ENCODE measurements around the gene CEP85L. TPM values are rescaled to one million over a fixed set of nuclear protein-coding genes. Genes with fewer than 3 reads are reported as not detected.

CEP85L gene
- total RNA-seq, 1 donor from 2014 or later = 3.0 TPM

- ATAC-seq = no peak
- no peak for DNase-seq (ENCODE audit: low spot score)
Measured at GRCh38 chr6:118546164-118546879, 105.1 kb downstream of the CEP85L start.

GRCh38 chr6:118544105-118544504, 107.3 kb downstream of the CEP85L start:
- ATAC-seq (no peak), DNase-seq (ENCODE audit: low spot score) (no peak)

- DNase-seq (ENCODE audit: low spot score) (no peak), ATAC-seq (no peak)
Measured at GRCh38 chr6:118542184-118542952, 109.0 kb downstream of the CEP85L start.

GRCh38 chr6:118537574-118537973, 113.8 kb downstream of the CEP85L start:
- DNase-seq (ENCODE audit: low spot score) (no peak), ATAC-seq (no peak)

GRCh38 chr6:118536478-118536877, 114.9 kb downstream of the CEP85L start:
- DNase-seq (ENCODE audit: low spot score) (no peak), ATAC-seq (no peak)

- no peak for ATAC-seq
- no peak for DNase-seq (ENCODE audit: low spot score)
Measured at GRCh38 chr6:118535176-118535844, 116.1 kb downstream of the CEP85L start.

- ATAC-seq (no peak), DNase-seq (ENCODE audit: low spot score) (no peak)
Measured at GRCh38 chr6:118530942-118531341, 120.4 kb downstream of the CEP85L start.

GRCh38 chr6:118529756-118530155, 121.6 kb downstream of the CEP85L start:
- ATAC-seq (no peak), DNase-seq (ENCODE audit: low spot score) (no peak)

- DNase-seq (ENCODE audit: low spot score) (no peak), ATAC-seq (peak; percentile 79)
Measured at GRCh38 chr6:118528129-118528528, 123.3 kb downstream of the CEP85L start.

GRCh38 chr6:118525913-118526780, 125.2 kb downstream of the CEP85L start:
- ATAC-seq (no peak), DNase-seq (ENCODE audit: low spot score) (no peak)

GRCh38 chr6:118524686-118525085, 126.7 kb downstream of the CEP85L start:
- no peak for DNase-seq (ENCODE audit: low spot score)
- no peak for ATAC-seq

- no peak for DNase-seq (ENCODE audit: low spot score)
- ATAC-seq = no peak
Measured at GRCh38 chr6:118523216-118523615, 128.2 kb downstream of the CEP85L start.

- ATAC-seq (no peak), DNase-seq (ENCODE audit: low spot score) (no peak)
Measured at GRCh38 chr6:118522422-118522821, 129.0 kb downstream of the CEP85L start.

GRCh38 chr6:118514689-118515088, 136.7 kb downstream of the CEP85L start:
- DNase-seq (ENCODE audit: low spot score) (no peak), ATAC-seq (peak; percentile 73)

GRCh38 chr6:118511930-118512715, 139.3 kb downstream of the CEP85L start:
- no peak for ATAC-seq
- no peak for DNase-seq (ENCODE audit: low spot score)

GRCh38 chr6:118509009-118509617, 142.3 kb downstream of the CEP85L start:
- DNase-seq (ENCODE audit: low spot score) = no peak
- ATAC-seq = peak; percentile 65

- no peak for ATAC-seq
- DNase-seq (ENCODE audit: low spot score) = no peak
Measured at GRCh38 chr6:118507636-118508035, 143.8 kb downstream of the CEP85L start.

GRCh38 chr6:118506071-118506638, 145.2 kb downstream of the CEP85L start:
- no peak for ATAC-seq
- no peak for DNase-seq (ENCODE audit: low spot score)

GRCh38 chr6:118505656-118506055, 145.7 kb downstream of the CEP85L start:
- DNase-seq (ENCODE audit: low spot score) (no peak), ATAC-seq (no peak)
